HG02970 (cell line): ENCODE data around the gene LRRC10B.

Experiments
- ATAC-seq: cut with Tn5 transposase; IDR thresholded peaks from one replicate; pipeline ENCODE4 v1.9.1; 2021; ENCODE audit warnings: mild to moderate bottlenecking, moderate library complexity, moderate number of reproducible peaks; ENCODE audit not compliant: unreplicated experiment, low FRiP score

LRRC10B gene

GRCh38 chr11:61543606-61544306 lies 35.2 kb downstream of the LRRC10B start:
- no peak for ATAC-seq

GRCh38 chr11:61544466-61544865 lies 35.9 kb downstream of the LRRC10B start:
- no peak for ATAC-seq

GRCh38 chr11:61545341-61545740 lies 36.8 kb downstream of the LRRC10B start:
- ATAC-seq, result no peak

- ATAC-seq, result no peak
Observed at GRCh38 chr11:61545921-61546320, 37.4 kb downstream of the LRRC10B start.

- ATAC-seq, result no peak
Observed at GRCh38 chr11:61546663-61547062, 38.1 kb downstream of the LRRC10B start.

- no peak for ATAC-seq
Observed at GRCh38 chr11:61547246-61547645, 38.7 kb downstream of the LRRC10B start.

- no peak for ATAC-seq
Observed at GRCh38 chr11:61549177-61549576, 40.6 kb downstream of the LRRC10B start.

GRCh38 chr11:61549662-61550568 lies 41.4 kb downstream of the LRRC10B start:
- ATAC-seq, result no peak

- ATAC-seq, result no peak
Observed at GRCh38 chr11:61550665-61551227, 42.2 kb downstream of the LRRC10B start.

- ATAC-seq, result no peak
Observed at GRCh38 chr11:61551634-61552033, 43.1 kb downstream of the LRRC10B start.

- no peak for ATAC-seq
Observed at GRCh38 chr11:61552108-61552635, 43.6 kb downstream of the LRRC10B start.

- ATAC-seq, result no peak
Observed at GRCh38 chr11:61553373-61554171, 45.0 kb downstream of the LRRC10B start.

- ATAC-seq, result no peak
Observed at GRCh38 chr11:61554172-61554988, 45.8 kb downstream of the LRRC10B start.

- no peak for ATAC-seq
Observed at GRCh38 chr11:61555051-61555969, 46.8 kb downstream of the LRRC10B start.

- no peak for ATAC-seq
Observed at GRCh38 chr11:61555978-61556377, 47.4 kb downstream of the LRRC10B start.

GRCh38 chr11:61556621-61557020 lies 48.1 kb downstream of the LRRC10B start:
- ATAC-seq, result no peak
